Esophagus squamous epithelium (tissue), 4 donors: ENCODE measurements around the gene GJB4.

Experiments
- CTCF ChIP-seq, 6 experiments: fragments of 450-650 bp in 4 of 6; fragments of 200-600 bp in 2 of 6; sonication (generic) in 2 of 6; IDR thresholded peaks; one replicate each; pipeline ENCODE4 v1.5.1; 2016 to 2019; ENCODE audit warnings: antibody characterized with exemption in 6 of 6, mild to moderate bottlenecking in 4 of 6, moderate library complexity in 4 of 6
- POLR2A ChIP-seq, 4 donors: fragments of 450-650 bp; IDR thresholded peaks; one replicate each; pipeline ENCODE4 v1.6.1; 2017; ENCODE audit warnings: antibody characterized with exemption in 4 of 4, mild to moderate bottlenecking in 4 of 4, moderate library complexity in 3 of 4

- no peak for TF ChIP-seq CTCF (IDR thresholded peaks at IDR 0.05)
- no peak for TF ChIP-seq POLR2A (IDR thresholded peaks at IDR 0.05)
Observed at GRCh38 chr1:34761176-34761761, 1.7 kb downstream of the GJB4 start.
